ENCODE results near the gene NAT8L. TPM values are rescaled to one million over a fixed set of nuclear protein-coding genes. Genes with fewer than 3 reads are reported as not detected.

The NAT8L gene
- polyA plus RNA-seq, 1 donor (not counting 4 experiments of a cell fraction or from before 2014, with no cell fraction given) = 0.01 TPM

DNA sequence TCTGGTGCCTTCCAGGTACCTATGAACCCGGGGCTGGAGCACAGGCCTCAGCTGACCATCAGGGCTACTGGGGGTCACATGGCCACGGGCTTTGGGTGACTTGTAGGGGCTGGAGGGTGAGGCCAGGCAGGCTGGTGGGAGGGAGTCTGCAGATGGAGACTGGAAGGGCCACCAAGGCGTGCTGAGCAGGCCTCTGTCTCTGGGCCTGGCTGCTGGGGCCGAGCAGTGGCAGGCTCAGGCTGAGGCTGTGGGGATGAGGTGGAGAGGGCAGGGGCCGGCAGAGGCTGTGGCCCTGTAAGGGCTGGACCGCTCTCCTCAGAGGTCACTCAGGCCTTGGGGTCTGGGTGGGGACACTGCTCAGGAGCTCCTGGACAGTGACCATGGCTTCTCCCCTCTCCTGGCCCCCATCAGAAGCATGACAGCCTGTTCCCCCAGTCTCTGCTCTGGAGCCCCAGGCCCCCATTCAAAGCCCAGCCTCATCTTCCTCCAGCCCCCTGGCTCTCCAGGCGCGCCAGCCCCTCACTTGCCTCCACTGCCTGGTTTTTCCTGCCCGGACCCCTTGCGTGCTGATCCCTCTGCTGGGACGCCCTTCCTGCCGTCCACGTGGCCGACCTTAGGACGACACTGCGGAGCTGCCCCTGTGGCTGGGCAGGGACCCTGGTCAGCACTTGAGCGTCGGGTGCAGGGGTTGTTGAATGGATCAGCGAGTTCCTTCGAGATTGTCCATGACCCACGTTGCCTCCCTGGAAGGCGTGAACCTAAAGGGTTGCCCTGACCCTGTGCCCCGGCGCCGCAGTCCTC, 11.1 kb upstream of the NAT8L start:
- H3K27ac ChIP-seq (ENCODE audit: control insufficient read depth, insufficient read depth, low read length) = no peak overlapping the region
- H4K20me1 ChIP-seq (ENCODE audit: control insufficient read depth, extremely low read depth, insufficient read depth, low read length) = no peaks in the 10 kb centered on the region
- H3K9me3 ChIP-seq (ENCODE audit: control insufficient read depth, low read depth, low read length) = no peaks in the 10 kb centered on the region
- no peak for TF ChIP-seq EZH2 (IDR thresholded peaks at IDR 0.05; ENCODE audit: low read length)
- TF ChIP-seq, protein P1, sequence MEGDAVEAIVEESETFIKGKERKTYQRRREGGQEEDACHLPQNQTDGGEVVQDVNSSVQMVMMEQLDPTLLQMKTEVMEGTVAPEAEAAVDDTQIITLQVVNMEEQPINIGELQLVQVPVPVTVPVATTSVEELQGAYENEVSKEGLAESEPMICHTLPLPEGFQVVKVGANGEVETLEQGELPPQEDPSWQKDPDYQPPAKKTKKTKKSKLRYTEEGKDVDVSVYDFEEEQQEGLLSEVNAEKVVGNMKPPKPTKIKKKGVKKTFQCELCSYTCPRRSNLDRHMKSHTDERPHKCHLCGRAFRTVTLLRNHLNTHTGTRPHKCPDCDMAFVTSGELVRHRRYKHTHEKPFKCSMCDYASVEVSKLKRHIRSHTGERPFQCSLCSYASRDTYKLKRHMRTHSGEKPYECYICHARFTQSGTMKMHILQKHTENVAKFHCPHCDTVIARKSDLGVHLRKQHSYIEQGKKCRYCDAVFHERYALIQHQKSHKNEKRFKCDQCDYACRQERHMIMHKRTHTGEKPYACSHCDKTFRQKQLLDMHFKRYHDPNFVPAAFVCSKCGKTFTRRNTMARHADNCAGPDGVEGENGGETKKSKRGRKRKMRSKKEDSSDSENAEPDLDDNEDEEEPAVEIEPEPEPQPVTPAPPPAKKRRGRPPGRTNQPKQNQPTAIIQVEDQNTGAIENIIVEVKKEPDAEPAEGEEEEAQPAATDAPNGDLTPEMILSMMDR (optimal IDR thresholded peaks at IDR 0.05 in 1 of 3, IDR thresholded peaks at IDR 0.05 in 1 of 3, conservative IDR thresholded peaks at IDR 0.05 in 1 of 3; ENCODE audit: extremely low read depth in 1 of 3, insufficient read depth in 2 of 3, low read length in 3 of 3) = no peak
- no peak overlapping the region for H2AFZ ChIP-seq (ENCODE audit: control insufficient read depth, low read length)
- H3K9ac ChIP-seq (ENCODE audit: control insufficient read depth, extremely low read depth, insufficient read depth, low read length) = no peak overlapping the region
- no peak for FAIRE-seq
- no peak overlapping the region for H3K4me3 ChIP-seq (ENCODE audit: control insufficient read depth in 2 of 3, extremely low read depth in 1 of 3, insufficient read depth in 2 of 3, low read depth in 1 of 3, low read length in 3 of 3)
- H3K36me3 ChIP-seq (ENCODE audit: control insufficient read depth in 2 of 2, extremely low read depth in 1 of 2, insufficient read depth in 2 of 2, low read length in 2 of 2) = no peaks in the 10 kb centered on the region
- H3K79me2 ChIP-seq (ENCODE audit: control insufficient read depth, insufficient read depth, low read length) = no peaks in the 10 kb centered on the region
- H3K4me1 ChIP-seq (ENCODE audit: control insufficient read depth, extremely low read depth, insufficient read depth, low read length) = no peaks in the 10 kb centered on the region
- peaks cover 35% of the 10 kb centered on the region for H3K27me3 ChIP-seq (ENCODE audit: control insufficient read depth, extremely low read depth, insufficient read depth, low read length)
- H3K4me2 ChIP-seq (ENCODE audit: control insufficient read depth, extremely low read depth, insufficient read depth, low read depth, low read length) = no peak overlapping the region
- dilution Hi-C loops (cut with MboI; ENCODE audit: extremely low pct_ligation_motif_present, low sequenced_read_pairs) = no loop called here
- no peak for DNase-seq (ENCODE audit: low read depth, low spot score)
- no peaks in the 10 kb centered on the region for H3K9me1 ChIP-seq (ENCODE audit: control insufficient read depth, extremely low read depth, insufficient read depth, low read length)

DNA sequence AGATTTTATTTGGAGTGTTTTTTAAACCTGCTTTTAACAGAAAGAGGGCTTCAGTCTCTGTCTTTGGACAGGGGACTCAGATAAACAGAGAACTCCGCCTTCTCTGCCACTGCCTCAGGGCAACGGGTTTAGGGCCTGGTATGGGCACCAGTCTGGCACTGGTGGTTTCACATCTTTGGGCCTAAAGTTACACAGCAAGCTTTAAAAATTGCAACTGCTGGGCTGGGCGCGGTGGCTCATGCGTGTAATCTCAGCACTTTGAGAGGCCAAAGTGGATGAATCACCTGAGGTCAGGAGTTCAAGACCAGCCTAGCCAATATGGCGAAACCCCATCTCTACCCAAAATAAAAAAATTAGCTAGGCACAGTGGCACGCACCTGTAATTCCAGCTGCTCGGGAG, 10.3 kb upstream of the NAT8L start:
- H3K36me3 ChIP-seq (ENCODE audit: control insufficient read depth in 2 of 2, extremely low read depth in 1 of 2, insufficient read depth in 2 of 2, low read length in 2 of 2) = no peaks in the 10 kb centered on the region
- peaks cover 32% of the 10 kb centered on the region for H3K27me3 ChIP-seq (ENCODE audit: control insufficient read depth, extremely low read depth, insufficient read depth, low read length)
- DNase-seq (ENCODE audit: low read depth, low spot score) (no peak), FAIRE-seq (no peak)
- H3K9ac ChIP-seq (ENCODE audit: control insufficient read depth, extremely low read depth, insufficient read depth, low read length) = no peak overlapping the region
- no peak overlapping the region for H3K4me2 ChIP-seq (ENCODE audit: control insufficient read depth, extremely low read depth, insufficient read depth, low read depth, low read length)
- no peaks in the 10 kb centered on the region for H4K20me1 ChIP-seq (ENCODE audit: control insufficient read depth, extremely low read depth, insufficient read depth, low read length)
- H3K9me1 ChIP-seq (ENCODE audit: control insufficient read depth, extremely low read depth, insufficient read depth, low read length) = no peaks in the 10 kb centered on the region
- H3K9me3 ChIP-seq (ENCODE audit: control insufficient read depth, low read depth, low read length) = no peaks in the 10 kb centered on the region
- no peak overlapping the region for H2AFZ ChIP-seq (ENCODE audit: control insufficient read depth, low read length)
- H3K79me2 ChIP-seq (ENCODE audit: control insufficient read depth, insufficient read depth, low read length) = no peaks in the 10 kb centered on the region
- no peaks in the 10 kb centered on the region for H3K4me1 ChIP-seq (ENCODE audit: control insufficient read depth, extremely low read depth, insufficient read depth, low read length)
- H3K4me3 ChIP-seq (ENCODE audit: control insufficient read depth in 2 of 3, extremely low read depth in 1 of 3, insufficient read depth in 2 of 3, low read depth in 1 of 3, low read length in 3 of 3) = no peak overlapping the region
- no peak for TF ChIP-seq EZH2 (IDR thresholded peaks at IDR 0.05; ENCODE audit: low read length)
- TF ChIP-seq, protein P1 (optimal IDR thresholded peaks at IDR 0.05 in 1 of 3, IDR thresholded peaks at IDR 0.05 in 1 of 3, conservative IDR thresholded peaks at IDR 0.05 in 1 of 3; ENCODE audit: extremely low read depth in 1 of 3, insufficient read depth in 2 of 3, low read length in 3 of 3) = no peak
- dilution Hi-C loops (cut with MboI; ENCODE audit: extremely low pct_ligation_motif_present, low sequenced_read_pairs) = no loop called here
- no peak overlapping the region for H3K27ac ChIP-seq (ENCODE audit: control insufficient read depth, insufficient read depth, low read length)

All from keratinocyte (primary cell).